Measurements from ENCODE around the gene ASCC3.
"Not testable (repeated sequence)": the region's sequence is repeated elsewhere in the genome, so short reads cannot be mapped to it uniquely, and the experiment has no call there.

The ASCC3 gene

GRCh38 chr6:100833972-100834574, 47.1 kb downstream of the ASCC3 start:
- no peaks in the 10 kb centered on the region for H3K4me1 ChIP-seq (ENCODE audit: insufficient read depth, low read length, poor library complexity, severe bottlenecking)
- H3K27me3 ChIP-seq (ENCODE audit: insufficient read depth, low read length, poor library complexity, severe bottlenecking): no peaks in the 10 kb centered on the region
- H3K79me2 ChIP-seq (ENCODE audit: insufficient read depth, low read length): peaks cover 23% of the 10 kb centered on the region
- H3K4me3 ChIP-seq (ENCODE audit: low read length, poor library complexity, severe bottlenecking): no peak overlapping the region
- no peak overlapping the region for H3K4me2 ChIP-seq (ENCODE audit: low read depth, low read length, poor library complexity, severe bottlenecking)
- no peak for TF ChIP-seq CTCF (conservative IDR thresholded peaks at IDR 0.05; ENCODE audit: low read length)
- TF ChIP-seq EZH2phosphoT487 (IDR thresholded peaks at IDR 0.05; ENCODE audit: borderline replicate concordance): no peak
- H3K9me2 ChIP-seq (replicated peaks; ENCODE audit: low read depth, low read length): no peaks in the 10 kb centered on the region
- no peaks in the 10 kb centered on the region for H3F3A ChIP-seq (ENCODE audit: low read depth)
- 0 out of 2 replicates have a peak, but pooled peaks cover 4% of the 10 kb centered on the region for H3K36me3 ChIP-seq (ENCODE audit: insufficient read depth, low read length)
- no peaks in the 10 kb centered on the region for H3K9me3 ChIP-seq (ENCODE audit: insufficient read depth, low read depth, low read length)
- no peak overlapping the region for H3K9ac ChIP-seq (ENCODE audit: low read depth, low read length, poor library complexity, severe bottlenecking)
- H4K20me1 ChIP-seq (ENCODE audit: insufficient read depth, low read length, poor library complexity, severe bottlenecking): peaks cover 8% of the 10 kb centered on the region
- H2AFZ ChIP-seq (ENCODE audit: low read length): no peak overlapping the region

- not testable (repeated sequence) for H3K4me3 ChIP-seq (ENCODE audit: low read length, poor library complexity, severe bottlenecking); H3K9me2 ChIP-seq (replicated peaks; ENCODE audit: low read depth, low read length); H3K4me1 ChIP-seq (ENCODE audit: insufficient read depth, low read length, poor library complexity, severe bottlenecking); H3K36me3 ChIP-seq (ENCODE audit: insufficient read depth, low read length); H3K4me2 ChIP-seq (ENCODE audit: low read depth, low read length, poor library complexity, severe bottlenecking); H3F3A ChIP-seq (ENCODE audit: low read depth); H3K27me3 ChIP-seq (ENCODE audit: insufficient read depth, low read length, poor library complexity, severe bottlenecking); H4K20me1 ChIP-seq (ENCODE audit: insufficient read depth, low read length, poor library complexity, severe bottlenecking); H3K9ac ChIP-seq (ENCODE audit: low read depth, low read length, poor library complexity, severe bottlenecking); H3K9me3 ChIP-seq (ENCODE audit: insufficient read depth, low read depth, low read length); H2AFZ ChIP-seq (ENCODE audit: low read length)
- H3K79me2 ChIP-seq (ENCODE audit: insufficient read depth, low read length): peaks cover 17% of the 10 kb centered on the region
Measured at GRCh38 chr6:100829077-100829595, 52.0 kb downstream of the ASCC3 start.

GRCh38 chr6:100823041-100823440, 58.1 kb downstream of the ASCC3 start:
- Histone ChIP-seq H3K4me2 (ENCODE audit: low read depth, low read length, poor library complexity, severe bottlenecking) (no peak overlapping the region), H3K4me3 (ENCODE audit: low read length, poor library complexity, severe bottlenecking) (no peak overlapping the region), H3F3A (ENCODE audit: low read depth) (no peaks in the 10 kb centered on the region), H3K36me3 (ENCODE audit: insufficient read depth, low read length) (no peaks in the 10 kb centered on the region), H3K79me2 (ENCODE audit: insufficient read depth, low read length) (0 out of 2 replicates have a peak, but pooled peaks cover 8% of the 10 kb centered on the region), H2AFZ (ENCODE audit: low read length) (no peak overlapping the region), H3K9ac (ENCODE audit: low read depth, low read length, poor library complexity, severe bottlenecking) (no peak overlapping the region), H3K9me2 (replicated peaks; ENCODE audit: low read depth, low read length) (no peaks in the 10 kb centered on the region), H3K4me1 (ENCODE audit: insufficient read depth, low read length, poor library complexity, severe bottlenecking) (no peaks in the 10 kb centered on the region), H3K27me3 (ENCODE audit: insufficient read depth, low read length, poor library complexity, severe bottlenecking) (no peaks in the 10 kb centered on the region), H4K20me1 (ENCODE audit: insufficient read depth, low read length, poor library complexity, severe bottlenecking) (no peaks in the 10 kb centered on the region), H3K9me3 (ENCODE audit: insufficient read depth, low read depth, low read length) (no peaks in the 10 kb centered on the region)
- TF ChIP-seq EZH2phosphoT487 (IDR thresholded peaks at IDR 0.05; ENCODE audit: borderline replicate concordance) (no peak), CTCF (conservative IDR thresholded peaks at IDR 0.05; ENCODE audit: low read length) (no peak)

GRCh38 chr6:100818066-100818465, 63.1 kb downstream of the ASCC3 start:
- no peaks in the 10 kb centered on the region for H3K36me3 ChIP-seq (ENCODE audit: insufficient read depth, low read length)
- H3K9ac ChIP-seq (ENCODE audit: low read depth, low read length, poor library complexity, severe bottlenecking): no peak overlapping the region
- H3K27me3 ChIP-seq (ENCODE audit: insufficient read depth, low read length, poor library complexity, severe bottlenecking): no peaks in the 10 kb centered on the region
- H2AFZ ChIP-seq (ENCODE audit: low read length): no peak overlapping the region
- H3F3A ChIP-seq (ENCODE audit: low read depth): no peaks in the 10 kb centered on the region
- H3K4me3 ChIP-seq (ENCODE audit: low read length, poor library complexity, severe bottlenecking): no peak overlapping the region
- no peaks in the 10 kb centered on the region for H3K4me1 ChIP-seq (ENCODE audit: insufficient read depth, low read length, poor library complexity, severe bottlenecking)
- no peaks in the 10 kb centered on the region for H4K20me1 ChIP-seq (ENCODE audit: insufficient read depth, low read length, poor library complexity, severe bottlenecking)
- H3K79me2 ChIP-seq (ENCODE audit: insufficient read depth, low read length): peaks cover 18% of the 10 kb centered on the region; the same call in 1 of the 2 replicates
- no peaks in the 10 kb centered on the region for H3K9me2 ChIP-seq (replicated peaks; ENCODE audit: low read depth, low read length)
- TF ChIP-seq EZH2phosphoT487 (IDR thresholded peaks at IDR 0.05; ENCODE audit: borderline replicate concordance): no peak
- no peak for TF ChIP-seq CTCF (conservative IDR thresholded peaks at IDR 0.05; ENCODE audit: low read length)
- no peaks in the 10 kb centered on the region for H3K9me3 ChIP-seq (ENCODE audit: insufficient read depth, low read depth, low read length)
- H3K4me2 ChIP-seq (ENCODE audit: low read depth, low read length, poor library complexity, severe bottlenecking): no peak overlapping the region

Measured in Loucy (cell line).